NCI-H1930 (cell line): ENCODE data around the gene JAZF1.
A peak's percentile ranks its signal among the peaks of the same experiment; 100 is the strongest.

Experiments
- DNase-seq, 2 experiments: peaks; one replicate each; lab custom pipeline; 2025; lab: John Stamatoyannopoulos, UW

JAZF1 gene

GRCh38 chr7:28075674-28076358 lies 104.8 kb downstream of the JAZF1 start:
- DNase-seq, result peak; percentile 47 to 83

- DNase-seq, result peak; percentile 27 to 53
These were observed 107.6 kb downstream of the JAZF1 start for GRCh38 chr7:28072876-28073514.

GRCh38 chr7:28071570-28071969 lies 109.0 kb downstream of the JAZF1 start:
- no peak for DNase-seq

GRCh38 chr7:28070297-28071055 lies 110.1 kb downstream of the JAZF1 start:
- DNase-seq, result no peak

GRCh38 chr7:28069807-28070206 lies 110.8 kb downstream of the JAZF1 start:
- DNase-seq, result no peak

GRCh38 chr7:28069388-28069787 lies 111.2 kb downstream of the JAZF1 start:
- DNase-seq, result no peak

GRCh38 chr7:28068811-28069216 lies 111.8 kb downstream of the JAZF1 start:
- DNase-seq, result peak; percentile 75 to 77

GRCh38 chr7:28067171-28067570 lies 113.4 kb downstream of the JAZF1 start:
- DNase-seq, result no peak

- no peak for DNase-seq
These were observed 114.8 kb downstream of the JAZF1 start for GRCh38 chr7:28065721-28066285.

GRCh38 chr7:28065308-28065707 lies 115.3 kb downstream of the JAZF1 start:
- no peak for DNase-seq

- DNase-seq, result no peak
These were observed 116.2 kb downstream of the JAZF1 start for GRCh38 chr7:28064437-28064836.

GRCh38 chr7:28062197-28062991 lies 118.2 kb downstream of the JAZF1 start:
- DNase-seq, result peak; percentile 74 to 88

GRCh38 chr7:28061824-28062196 lies 118.8 kb downstream of the JAZF1 start:
- DNase-seq, result no peak

- DNase-seq, result no peak
These were observed 120.1 kb downstream of the JAZF1 start for GRCh38 chr7:28060371-28060950.

GRCh38 chr7:28055161-28055544 lies 125.4 kb downstream of the JAZF1 start:
- no peak for DNase-seq

- DNase-seq, result no peak
These were observed 125.9 kb downstream of the JAZF1 start for GRCh38 chr7:28054531-28055160.

- no peak for DNase-seq
These were observed 127.7 kb downstream of the JAZF1 start for GRCh38 chr7:28052933-28053332.

- DNase-seq, result no peak
These were observed 131.9 kb downstream of the JAZF1 start for GRCh38 chr7:28048694-28049093.

GRCh38 chr7:28046035-28046434 lies 134.6 kb downstream of the JAZF1 start:
- DNase-seq, result no peak

GRCh38 chr7:28045592-28045991 lies 135.0 kb downstream of the JAZF1 start:
- DNase-seq, result no peak

GRCh38 chr7:28044825-28045224 lies 135.8 kb downstream of the JAZF1 start:
- no peak for DNase-seq
